IMR-90 (cell line): ENCODE results near the gene UNC5A.

Experiments
- CEBPB ChIP-seq: IDR thresholded peaks from 2 replicates; pipeline ENCODE4 v1.6.1; 2012; ENCODE audit warnings: low read depth, low read length, improper control_type of control experiment
- MAFK ChIP-seq: IDR thresholded peaks from 2 replicates; pipeline ENCODE4 v1.6.1; 2012; ENCODE audit warnings: low read depth, low read length, improper control_type of control experiment

GRCh38 chr5:176825234-176825633, 14.9 kb downstream of the UNC5A start:
- no peak for TF ChIP-seq MAFK
- no peak for TF ChIP-seq CEBPB
